Effector memory CD4-positive, alpha-beta T cell (primary cell): ENCODE results near the gene NSF.
"Not testable (repeated sequence)": the region's sequence is repeated elsewhere in the genome, so short reads cannot be mapped to it uniquely, and the experiment has no call there.

ENCODE experiments used
- DNase-seq, 3 donors: peaks; one replicate each; pipeline ENCODE4 v3.0.0-alpha.2; 2020
- H3K27ac ChIP-seq: 2 replicates; pipeline ENCODE4 v1.7.0; 2013; ENCODE audit warnings: mild to moderate bottlenecking, low read length, moderate library complexity; ENCODE audit not compliant: insufficient read depth, poor library complexity, severe bottlenecking
- H3K27me3 ChIP-seq: replicated peaks from 2 replicates; pipeline ENCODE4 v1.7.0; 2013; ENCODE audit warnings: mild to moderate bottlenecking, low read length; ENCODE audit not compliant: insufficient read depth, control insufficient read depth, poor library complexity, severe bottlenecking
- H3K36me3 ChIP-seq: 2 replicates; pipeline ENCODE4 v1.7.0; 2013; ENCODE audit warnings: mild to moderate bottlenecking, low read length, moderate library complexity; ENCODE audit not compliant: control insufficient read depth, insufficient read depth
- H3K4me1 ChIP-seq: 2 replicates; pipeline ENCODE4 v1.7.0; 2013; ENCODE audit warnings: low read length, mild to moderate bottlenecking; ENCODE audit not compliant: control insufficient read depth, insufficient read depth, poor library complexity, severe bottlenecking
- H3K4me3 ChIP-seq: 2 replicates; pipeline ENCODE4 v1.7.0; 2013; ENCODE audit warnings: low read length, low read depth, mild to moderate bottlenecking; ENCODE audit not compliant: insufficient read depth, poor library complexity, severe bottlenecking
- H3K9me3 ChIP-seq: 2 replicates; pipeline ENCODE4 v1.7.0; 2013; ENCODE audit warnings: mild to moderate bottlenecking, low read length, moderate library complexity; ENCODE audit not compliant: control insufficient read depth

Gene NSF

GRCh38 chr17:46659702-46660101 is 69.2 kb downstream of the NSF start:
- not testable (repeated sequence) for H3K27me3 ChIP-seq, H3K4me1 ChIP-seq, H3K36me3 ChIP-seq, H3K27ac ChIP-seq, DNase-seq, H3K4me3 ChIP-seq, H3K9me3 ChIP-seq

- not testable (repeated sequence) for H3K27me3 ChIP-seq, H3K27ac ChIP-seq, H3K36me3 ChIP-seq, H3K9me3 ChIP-seq, H3K4me3 ChIP-seq, H3K4me1 ChIP-seq, DNase-seq
These were observed 72.7 kb downstream of the NSF start for GRCh38 chr17:46663123-46663522.

- H3K9me3 ChIP-seq, DNase-seq, H3K27me3 ChIP-seq, H3K4me3 ChIP-seq, H3K36me3 ChIP-seq, H3K4me1 ChIP-seq, H3K27ac ChIP-seq: not testable (repeated sequence)
These were observed 73.1 kb downstream of the NSF start for GRCh38 chr17:46663552-46663951.

GRCh38 chr17:46665969-46666368 is 75.5 kb downstream of the NSF start:
- not testable (repeated sequence) for H3K4me3 ChIP-seq, H3K36me3 ChIP-seq, DNase-seq, H3K27me3 ChIP-seq, H3K9me3 ChIP-seq, H3K27ac ChIP-seq, H3K4me1 ChIP-seq

GRCh38 chr17:46670789-46671188 is 80.3 kb downstream of the NSF start:
- not testable (repeated sequence) for H3K9me3 ChIP-seq, H3K4me1 ChIP-seq, H3K27ac ChIP-seq, DNase-seq, H3K27me3 ChIP-seq, H3K36me3 ChIP-seq, H3K4me3 ChIP-seq

GRCh38 chr17:46672777-46673176 is 82.3 kb downstream of the NSF start:
- not testable (repeated sequence) for H3K4me3 ChIP-seq, H3K36me3 ChIP-seq, H3K9me3 ChIP-seq, H3K4me1 ChIP-seq, DNase-seq, H3K27ac ChIP-seq, H3K27me3 ChIP-seq

GRCh38 chr17:46677819-46678218 is 87.3 kb downstream of the NSF start:
- not testable (repeated sequence) for H3K9me3 ChIP-seq, H3K4me3 ChIP-seq, H3K4me1 ChIP-seq, H3K36me3 ChIP-seq, H3K27me3 ChIP-seq, H3K27ac ChIP-seq, DNase-seq

GRCh38 chr17:46683653-46684052 is 93.2 kb downstream of the NSF start:
- not testable (repeated sequence) for H3K4me1 ChIP-seq, H3K27me3 ChIP-seq, DNase-seq, H3K36me3 ChIP-seq, H3K4me3 ChIP-seq, H3K27ac ChIP-seq, H3K9me3 ChIP-seq

GRCh38 chr17:46685284-46685683 is 94.8 kb downstream of the NSF start:
- H3K27me3 ChIP-seq, H3K4me1 ChIP-seq, H3K36me3 ChIP-seq, H3K9me3 ChIP-seq, DNase-seq, H3K4me3 ChIP-seq, H3K27ac ChIP-seq: not testable (repeated sequence)

GRCh38 chr17:46692196-46692595 is 101.7 kb downstream of the NSF start:
- H3K27me3 ChIP-seq, H3K4me3 ChIP-seq, DNase-seq, H3K27ac ChIP-seq, H3K9me3 ChIP-seq, H3K4me1 ChIP-seq, H3K36me3 ChIP-seq: not testable (repeated sequence)

- not testable (repeated sequence) for H3K36me3 ChIP-seq, H3K27ac ChIP-seq, H3K9me3 ChIP-seq, H3K27me3 ChIP-seq, H3K4me3 ChIP-seq, DNase-seq, H3K4me1 ChIP-seq
These were observed 102.8 kb downstream of the NSF start for GRCh38 chr17:46693283-46693682.
